Astrocyte (in vitro differentiated cells and primary cell): ENCODE results near the gene LTC4S.

Experiments
- EZH2 ChIP-seq: IDR thresholded peaks from 2 replicates; pipeline ENCODE4 v1.6.1; 2012; ENCODE audit warnings: mild to moderate bottlenecking, low read length, inconsistent platforms; ENCODE audit not compliant: insufficient read depth
- TF ChIP-seq, protein P1 (sequence below): IDR thresholded peaks from 2 replicates; pipeline ENCODE4 v1.5.1; 2011; ENCODE audit warnings: low read depth, mild to moderate bottlenecking, inconsistent platforms, low read length, moderate library complexity; ENCODE audit not compliant: insufficient read depth

DNA sequence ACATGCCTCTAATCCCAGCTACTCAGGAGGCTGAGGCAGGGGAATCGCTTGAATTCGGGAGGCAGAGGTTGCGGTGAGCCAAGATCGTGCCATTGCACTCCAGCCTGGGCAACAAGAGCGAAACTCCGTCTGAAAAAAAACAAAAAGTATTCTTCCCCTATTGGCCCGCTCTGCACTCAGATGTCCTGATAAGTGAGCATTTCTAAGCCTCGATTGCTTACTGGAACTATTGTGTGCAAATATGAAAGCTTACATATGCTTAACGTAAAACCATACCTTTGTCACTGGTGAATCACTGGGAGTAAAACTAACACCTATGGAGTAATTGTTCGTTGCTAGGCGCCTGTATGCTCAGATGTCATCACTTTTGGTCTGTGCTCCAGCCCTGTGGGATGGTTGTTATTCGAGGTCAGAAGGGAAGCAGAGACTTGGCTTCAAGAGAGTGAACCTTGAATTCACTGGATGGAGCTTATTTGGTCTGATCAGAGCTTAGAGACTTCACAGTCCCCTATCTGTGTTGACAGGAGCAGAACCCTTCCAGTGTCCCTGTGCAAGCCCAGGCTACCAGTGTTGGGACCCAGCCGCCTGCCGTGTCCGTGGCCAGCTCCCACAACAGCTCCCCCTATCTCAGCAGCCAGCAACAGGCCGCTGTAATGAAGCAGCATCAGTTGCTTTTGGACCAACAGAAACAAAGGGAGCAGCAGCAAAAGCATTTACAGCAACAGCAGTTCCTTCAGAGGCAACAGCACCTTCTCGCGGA, 25.3 kb upstream of the LTC4S start:
- TF ChIP-seq, protein P1, sequence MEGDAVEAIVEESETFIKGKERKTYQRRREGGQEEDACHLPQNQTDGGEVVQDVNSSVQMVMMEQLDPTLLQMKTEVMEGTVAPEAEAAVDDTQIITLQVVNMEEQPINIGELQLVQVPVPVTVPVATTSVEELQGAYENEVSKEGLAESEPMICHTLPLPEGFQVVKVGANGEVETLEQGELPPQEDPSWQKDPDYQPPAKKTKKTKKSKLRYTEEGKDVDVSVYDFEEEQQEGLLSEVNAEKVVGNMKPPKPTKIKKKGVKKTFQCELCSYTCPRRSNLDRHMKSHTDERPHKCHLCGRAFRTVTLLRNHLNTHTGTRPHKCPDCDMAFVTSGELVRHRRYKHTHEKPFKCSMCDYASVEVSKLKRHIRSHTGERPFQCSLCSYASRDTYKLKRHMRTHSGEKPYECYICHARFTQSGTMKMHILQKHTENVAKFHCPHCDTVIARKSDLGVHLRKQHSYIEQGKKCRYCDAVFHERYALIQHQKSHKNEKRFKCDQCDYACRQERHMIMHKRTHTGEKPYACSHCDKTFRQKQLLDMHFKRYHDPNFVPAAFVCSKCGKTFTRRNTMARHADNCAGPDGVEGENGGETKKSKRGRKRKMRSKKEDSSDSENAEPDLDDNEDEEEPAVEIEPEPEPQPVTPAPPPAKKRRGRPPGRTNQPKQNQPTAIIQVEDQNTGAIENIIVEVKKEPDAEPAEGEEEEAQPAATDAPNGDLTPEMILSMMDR = no peak
- no peak for TF ChIP-seq EZH2
